Osteoblast (primary cell): ENCODE measurements around the gene ARAF. TPM values are rescaled to one million over a fixed set of nuclear protein-coding genes. Genes with fewer than 3 reads are reported as not detected.
"Not testable (repeated sequence)": the region's sequence is repeated elsewhere in the genome, so short reads cannot be mapped to it uniquely, and the experiment has no call there.

Experiments used
- DNase-seq: peaks from one replicate; pipeline ENCODE4 v3.0.0; 2011; ENCODE audit warnings: low spot score, mixed read lengths; ENCODE audit not compliant: insufficient read length; ENCODE audit errors: missing footprints
- H2AFZ ChIP-seq: 2 replicates; pipeline ENCODE4 v1.6.0; 2011; ENCODE audit warnings: mild to moderate bottlenecking, low read length
- H3K27ac ChIP-seq: 2 replicates; pipeline ENCODE4 v1.5.1; 2011; ENCODE audit warnings: mild to moderate bottlenecking, low read depth, low read length, moderate library complexity
- H3K27me3 ChIP-seq: 2 replicates; pipeline ENCODE4 v1.6.0; 2012; ENCODE audit warnings: mild to moderate bottlenecking, control low read depth, inconsistent platforms, low read length, moderate library complexity; ENCODE audit not compliant: insufficient read depth
- H3K36me3 ChIP-seq: 2 replicates; pipeline ENCODE4 v1.5.1; 2011; ENCODE audit warnings: mild to moderate bottlenecking, low read length, control low read depth, moderate library complexity; ENCODE audit not compliant: insufficient read depth
- H3K4me1 ChIP-seq: 2 replicates; pipeline ENCODE4 v1.5.1; 2011; ENCODE audit warnings: mild to moderate bottlenecking, low read length, control low read depth, moderate library complexity; ENCODE audit not compliant: insufficient read depth
- H3K4me2 ChIP-seq: 2 replicates; pipeline ENCODE4 v1.6.0; 2011; ENCODE audit warnings: mild to moderate bottlenecking, low read length; ENCODE audit not compliant: insufficient read depth
- H3K4me3 ChIP-seq: fragments of 200-600 bp; sonication (generic); 3 replicates; pipeline ENCODE4 v1.5.1; 2012; ENCODE audit warnings: mild to moderate bottlenecking, low read length, inconsistent platforms; ENCODE audit not compliant: insufficient read depth
- H3K79me2 ChIP-seq: 2 replicates; pipeline ENCODE4 v1.6.0; 2012; ENCODE audit warnings: mild to moderate bottlenecking, low read length, control low read depth, inconsistent platforms; ENCODE audit not compliant: insufficient read depth
- H3K9me3 ChIP-seq: 2 replicates; pipeline ENCODE4 v1.5.1; 2011; ENCODE audit warnings: low read depth, low read length, control low read depth
- H4K20me1 ChIP-seq: 2 replicates; pipeline ENCODE4 v1.6.0; 2012; ENCODE audit warnings: mild to moderate bottlenecking, low read length, control low read depth; ENCODE audit not compliant: insufficient read depth
- CTCF ChIP-seq: IDR thresholded peaks from 2 replicates; pipeline ENCODE4 v1.5.1; 2011; ENCODE audit warnings: mild to moderate bottlenecking, low read depth, low read length, moderate library complexity; ENCODE audit errors: extremely low read depth
- total RNA-seq: library from RNA; depleted of rRNA; stranded (reverse); fragments of >200 nt; gene quantifications from 2 replicates; pipeline ENCODE4 v1.2.3, GENCODE V29; 2012

The ARAF gene
- total RNA-seq, 1 donor: 21.0 TPM

- Histone ChIP-seq H4K20me1 (no peaks in the 10 kb centered on the region), H3K9me3 (no peaks in the 10 kb centered on the region), H3K4me3 (no peak overlapping the region), H3K27me3 (no peaks in the 10 kb centered on the region), H3K27ac (peak overlapping the region; percentile 94), H3K36me3 (no peaks in the 10 kb centered on the region), H2AFZ (no peak overlapping the region), H3K79me2 (no peaks in the 10 kb centered on the region), H3K4me1 (peaks cover 12% of the 10 kb centered on the region), H3K4me2 (peak overlapping the region; percentile 62)
- no peak for TF ChIP-seq CTCF
- no peak for DNase-seq
Observed at GRCh38 chrX:47596256-47596655, 35.3 kb downstream of the ARAF start.

GRCh38 chrX:47597222-47597621, 36.2 kb downstream of the ARAF start:
- H3K4me1 ChIP-seq: peaks cover 12% of the 10 kb centered on the region
- H3K4me3 ChIP-seq: no peak overlapping the region
- no peaks in the 10 kb centered on the region for H3K36me3 ChIP-seq
- no peak for DNase-seq
- H3K79me2 ChIP-seq: no peaks in the 10 kb centered on the region
- H3K4me2 ChIP-seq: no peak overlapping the region
- H3K9me3 ChIP-seq: no peaks in the 10 kb centered on the region
- no peak overlapping the region for H3K27ac ChIP-seq
- H4K20me1 ChIP-seq: no peaks in the 10 kb centered on the region
- no peaks in the 10 kb centered on the region for H3K27me3 ChIP-seq
- TF ChIP-seq CTCF: no peak
- no peak overlapping the region for H2AFZ ChIP-seq

- not testable (repeated sequence) for H3K4me1 ChIP-seq, DNase-seq, H3K27ac ChIP-seq, H3K4me3 ChIP-seq, H3K27me3 ChIP-seq, H3K36me3 ChIP-seq, H4K20me1 ChIP-seq, H3K9me3 ChIP-seq, H2AFZ ChIP-seq, H3K79me2 ChIP-seq, H3K4me2 ChIP-seq
Observed at GRCh38 chrX:47603125-47603524, 42.1 kb downstream of the ARAF start.

GRCh38 chrX:47605024-47605423, 44.0 kb downstream of the ARAF start:
- Histone ChIP-seq H3K4me1 (no peaks in the 10 kb centered on the region), H3K27me3 (peaks cover 4% of the 10 kb centered on the region), H3K79me2 (no peaks in the 10 kb centered on the region), H3K4me2 (no peak overlapping the region), H3K4me3 (no peak overlapping the region), H3K9me3 (no peaks in the 10 kb centered on the region), H3K27ac (no peak overlapping the region), H4K20me1 (no peaks in the 10 kb centered on the region), H2AFZ (no peak overlapping the region), H3K36me3 (no peaks in the 10 kb centered on the region)
- no peak for TF ChIP-seq CTCF
- no peak for DNase-seq
